ENCODE measurements around the gene RNF26.

The RNF26 gene

DNA sequence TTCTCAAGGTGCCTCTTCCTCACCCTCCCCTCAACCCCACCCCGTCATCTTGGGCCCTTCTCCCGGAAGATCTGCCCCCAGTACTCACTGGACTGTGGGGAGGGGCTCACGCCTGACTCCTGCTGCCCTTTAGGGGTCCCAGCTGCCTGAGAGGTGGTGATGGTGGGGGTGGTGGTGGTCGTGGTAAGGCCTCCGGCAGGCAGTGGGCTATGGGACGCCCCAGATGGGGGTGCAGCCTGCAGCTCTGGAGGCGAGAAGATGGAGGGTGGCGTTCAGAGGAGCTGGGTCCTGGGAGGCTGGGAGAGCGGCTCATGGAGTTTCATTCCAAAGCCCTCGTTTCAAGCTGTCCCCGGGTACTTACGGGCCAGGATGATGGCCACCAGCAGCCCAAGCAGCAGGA, 11.4 kb downstream of the RNF26 start:
- no peak for TF ChIP-seq CTCF (conservative IDR thresholded peaks at IDR 0.05; ENCODE audit: low read length)
- DNase-seq (ENCODE audit: low read depth), result no peak

DNA sequence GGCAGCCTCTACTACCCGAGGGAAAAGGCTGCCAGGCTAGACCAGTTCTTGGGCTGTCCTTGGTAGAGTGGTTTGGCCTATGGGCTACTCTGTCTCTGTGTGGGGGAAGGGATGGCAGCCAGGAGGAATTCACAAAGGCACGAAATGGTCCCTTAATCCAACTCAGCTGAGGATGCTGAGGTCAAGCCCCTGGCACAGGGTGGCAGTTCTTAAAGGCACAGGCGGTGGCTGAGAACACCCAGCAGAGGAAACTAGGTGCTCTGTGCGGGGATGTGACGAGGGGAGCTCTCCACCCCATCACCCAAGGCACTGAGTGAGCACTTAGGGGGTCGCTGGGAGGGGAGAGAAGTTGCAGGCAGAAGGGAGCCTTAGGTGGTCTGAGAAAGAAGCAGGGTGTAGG, 12.3 kb downstream of the RNF26 start, which contains the start of gene MFRP:
Gene MFRP (minus strand): TSS at position 101 of the 400 bp plus-strand sequence. CDS start 192 bp downstream, outside the sequence.
- TF ChIP-seq CTCF (conservative IDR thresholded peaks at IDR 0.05; ENCODE audit: low read length), result no peak
- H3K4me3 ChIP-seq (ENCODE audit: low read length), result no peak within 1 kb of the TSS
- no peak for DNase-seq (ENCODE audit: low read depth)

More for the DNA sequence above, 11.4 kb downstream of the RNF26 start:
- no peak overlapping the region for H3K4me3 ChIP-seq (ENCODE audit: low read length)

- peak; percentile 93 for DNase-seq (ENCODE audit: low read depth)
- H3K4me3 ChIP-seq (ENCODE audit: low read length), result no peak overlapping the region
- no peak for TF ChIP-seq CTCF (conservative IDR thresholded peaks at IDR 0.05; ENCODE audit: low read length)
Observed at GRCh38 chr11:119347242-119347641, 12.9 kb downstream of the RNF26 start.

DNA sequence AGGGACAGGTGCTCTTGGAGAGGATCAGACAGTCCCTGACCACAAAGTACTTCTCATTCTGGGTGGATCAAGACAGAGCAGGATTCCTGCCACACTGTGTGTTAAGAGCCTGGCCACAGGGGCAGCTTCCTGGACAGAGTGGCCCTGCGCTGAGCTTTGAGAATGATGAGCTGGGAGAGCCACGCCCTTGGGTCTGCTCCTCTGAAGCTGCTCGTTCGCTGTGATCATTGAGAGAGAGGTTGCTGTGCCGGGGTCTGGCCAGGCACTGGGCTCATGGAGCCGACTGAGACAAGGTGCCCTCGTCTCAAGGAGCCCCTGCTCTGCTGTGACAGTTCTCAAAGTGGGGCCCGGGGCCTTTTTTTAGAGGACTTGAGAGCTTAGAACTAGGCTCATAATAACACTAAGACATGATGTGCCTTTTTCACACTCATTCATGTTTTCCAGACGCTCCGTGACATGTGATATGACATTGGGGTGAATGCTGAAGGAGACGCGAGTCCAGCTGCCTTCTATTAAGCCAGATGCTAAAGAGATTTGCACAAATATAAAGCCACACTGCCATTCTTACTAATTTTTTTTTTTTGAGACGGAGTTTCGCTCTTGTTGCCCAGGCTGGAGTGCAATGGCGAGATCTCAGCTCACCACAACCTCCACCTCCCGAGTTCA, 13.7 kb downstream of the RNF26 start:
- no peak for DNase-seq (ENCODE audit: low read depth)
- no peak overlapping the region for H3K4me3 ChIP-seq (ENCODE audit: low read length)
- TF ChIP-seq CTCF (conservative IDR thresholded peaks at IDR 0.05; ENCODE audit: low read length), result no peak

GRCh38 chr11:119350302-119350701, 16.0 kb downstream of the RNF26 start:
- DNase-seq (ENCODE audit: low read depth), result no peak
- H3K4me3 ChIP-seq (ENCODE audit: low read length), result no peak overlapping the region
- no peak for TF ChIP-seq CTCF (conservative IDR thresholded peaks at IDR 0.05; ENCODE audit: low read length)

DNA sequence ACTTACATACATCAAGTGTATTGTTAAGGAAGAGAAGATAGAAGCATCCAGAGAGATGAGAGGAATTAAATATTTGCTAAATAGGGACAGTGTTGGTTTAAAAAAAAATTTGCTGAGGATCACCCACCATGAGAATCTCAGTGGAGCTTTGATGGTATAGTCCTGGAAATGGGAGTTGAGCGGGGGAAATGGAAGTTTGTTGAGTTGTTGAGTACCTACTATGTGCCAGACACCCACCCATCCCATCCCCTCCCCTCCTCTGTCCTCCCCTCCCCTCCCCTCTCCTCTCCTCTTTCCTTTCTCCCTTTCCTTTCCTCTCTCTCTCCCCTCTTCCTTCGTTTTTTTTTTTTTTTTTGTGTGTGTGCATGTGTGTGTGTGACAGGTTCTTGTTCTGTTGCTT, 16.9 kb downstream of the RNF26 start:
- TF ChIP-seq CTCF (conservative IDR thresholded peaks at IDR 0.05; ENCODE audit: low read length), result no peak
- H3K4me3 ChIP-seq (ENCODE audit: low read length), result no peak overlapping the region
- DNase-seq (ENCODE audit: low read depth), result no peak

DNA sequence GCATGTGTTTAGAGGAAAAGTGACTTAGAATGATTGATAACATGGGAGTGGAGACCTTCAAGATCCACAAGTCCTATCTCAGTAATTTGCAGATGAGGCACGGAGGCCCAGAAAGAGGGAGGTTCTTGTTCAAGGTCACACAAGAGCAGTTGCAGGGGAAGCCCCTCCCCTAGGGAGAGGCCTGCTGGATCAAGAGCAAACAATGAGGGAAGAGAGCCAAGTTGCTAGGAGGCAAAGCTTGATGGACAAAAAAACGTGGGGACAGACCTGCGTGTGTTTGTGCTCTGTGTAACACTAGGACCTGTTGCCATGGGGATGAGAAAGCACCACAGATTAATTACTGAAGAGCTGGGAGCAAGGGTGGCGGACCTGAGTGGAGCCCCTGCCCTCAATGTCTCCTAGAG, 18.5 kb downstream of the RNF26 start:
- no peak overlapping the region for H3K4me3 ChIP-seq (ENCODE audit: low read length)
- TF ChIP-seq CTCF (conservative IDR thresholded peaks at IDR 0.05; ENCODE audit: low read length), result no peak
- DNase-seq (ENCODE audit: low read depth), result no peak
